Prostate gland (tissue), 2 donors: ENCODE results near the gene DCUN1D5. TPM values are rescaled to one million over a fixed set of nuclear protein-coding genes. Genes with fewer than 3 reads are reported as not detected.

ENCODE experiments used
- DNase-seq: peaks from one replicate; pipeline ENCODE4 v3.0.0-alpha.2; 2019; ENCODE audit warnings: low spot score
- H3K27ac ChIP-seq, 2 donors: fragments of 200-600 bp; sonication (generic); 2 replicates each; pipeline ENCODE4 v1.5.1; 2017 to 2019
- H3K27me3 ChIP-seq: fragments of 200-600 bp; sonication (generic); replicated peaks from 2 replicates; pipeline ENCODE4 v1.5.1; 2019; ENCODE audit not compliant: insufficient read depth
- H3K36me3 ChIP-seq, 2 donors: fragments of 200-600 bp; sonication (generic); 1 replicate in 1 of 2; 2 replicates in 1 of 2; pipeline versions ENCODE4 v1.5.1 to v1.8.1; 2017 to 2019
- H3K4me1 ChIP-seq: fragments of 200-600 bp; sonication (generic); replicated peaks from 2 replicates; pipeline ENCODE4 v1.5.1; 2019
- H3K4me3 ChIP-seq, 2 donors: fragments of 200-600 bp; sonication (generic); 2 replicates each; pipeline ENCODE4 v1.5.1; 2017 to 2019
- H3K9me3 ChIP-seq: fragments of 200-600 bp; sonication (generic); 2 replicates; pipeline ENCODE4 v1.5.1; 2017
- POLR2A ChIP-seq: fragments of 450-650 bp; IDR thresholded peaks from one replicate; pipeline ENCODE4 v1.6.1; 2016; ENCODE audit warnings: antibody characterized with exemption, mild to moderate bottlenecking
- POLR2AphosphoS5 ChIP-seq: sonication (generic); formaldehyde crosslinking; IDR thresholded peaks from one replicate; pipeline ENCODE4 v1.6.1; 2017; ENCODE audit warnings: antibody characterized with exemption
- WGBS: methylation state at CpG from one replicate; pipeline ENCODE4 v1.1.5; 2018; 5-methylcytosine and 5-hydroxymethylcytosine counted together
- intact Hi-C: fragments of 100-400 bp; cut with DNase I; formaldehyde crosslinking; loops from one replicate; pipeline ENCODE4 v1.14.2; 2022
- total RNA-seq, 2 donors: library from RNA; depleted of rRNA; stranded (reverse); fragments of >200 nt; gene quantifications; one replicate each; pipeline ENCODE4 v1.1.0, GENCODE V29; 2016
- TF ChIP-seq, protein P1 (sequence below), 4 experiments: fragments of 200-600 bp in 2 of 4; fragments of 450-650 bp in 2 of 4; sonication (generic) in 2 of 4; IDR thresholded peaks; 1 replicate in 3 of 4; 2 replicates in 1 of 4; pipeline ENCODE4 v1.5.1; 2016 to 2019; ENCODE audit warnings: antibody characterized with exemption in 4 of 4, mild to moderate bottlenecking in 2 of 4, moderate library complexity in 2 of 4

DCUN1D5 gene
- 10 to 100 TPM; 38.9 to 74.8 TPM for total RNA-seq

GRCh38 chr11:103091801-103092524 lies at the start of gene DCUN1D5:
Gene DCUN1D5 (minus strand): TSS chr11:103092160. CDS start chr11:103091872, 288 bp downstream.
- TF ChIP-seq POLR2A (peak; percentile 65), POLR2AphosphoS5 (peak; percentile 93)
- TF ChIP-seq, protein P1, sequence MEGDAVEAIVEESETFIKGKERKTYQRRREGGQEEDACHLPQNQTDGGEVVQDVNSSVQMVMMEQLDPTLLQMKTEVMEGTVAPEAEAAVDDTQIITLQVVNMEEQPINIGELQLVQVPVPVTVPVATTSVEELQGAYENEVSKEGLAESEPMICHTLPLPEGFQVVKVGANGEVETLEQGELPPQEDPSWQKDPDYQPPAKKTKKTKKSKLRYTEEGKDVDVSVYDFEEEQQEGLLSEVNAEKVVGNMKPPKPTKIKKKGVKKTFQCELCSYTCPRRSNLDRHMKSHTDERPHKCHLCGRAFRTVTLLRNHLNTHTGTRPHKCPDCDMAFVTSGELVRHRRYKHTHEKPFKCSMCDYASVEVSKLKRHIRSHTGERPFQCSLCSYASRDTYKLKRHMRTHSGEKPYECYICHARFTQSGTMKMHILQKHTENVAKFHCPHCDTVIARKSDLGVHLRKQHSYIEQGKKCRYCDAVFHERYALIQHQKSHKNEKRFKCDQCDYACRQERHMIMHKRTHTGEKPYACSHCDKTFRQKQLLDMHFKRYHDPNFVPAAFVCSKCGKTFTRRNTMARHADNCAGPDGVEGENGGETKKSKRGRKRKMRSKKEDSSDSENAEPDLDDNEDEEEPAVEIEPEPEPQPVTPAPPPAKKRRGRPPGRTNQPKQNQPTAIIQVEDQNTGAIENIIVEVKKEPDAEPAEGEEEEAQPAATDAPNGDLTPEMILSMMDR (IDR thresholded peaks at IDR 0.05): no peak
- DNase-seq: peak; percentile 96

GRCh38 chr11:103125462-103125861 lies 33.5 kb upstream of the DCUN1D5 start:
- no peaks in the 10 kb centered on the region for H3K36me3 ChIP-seq
- intact Hi-C loops: no loop called here

More at GRCh38 chr11:103091801-103092524, at the start of gene DCUN1D5:
- under 1% methylated on average over 51 of the region's 54 CpGs for WGBS
- Histone ChIP-seq H3K4me3 (peak within 1 kb of the TSS; percentile 85 to 95), H3K27me3 (no peaks in the 10 kb centered on the region), H3K9me3 (no peaks in the 10 kb centered on the region), H3K4me1 (no peaks in the 10 kb centered on the region), H3K27ac (peak within 1 kb of the TSS; percentile 84 to 85), H3K36me3 (no peaks in the 10 kb centered on the region)
- intact Hi-C loops: loop anchor here (2.0 kb wide), 1 partner anchor 17 kb away; the partner anchor contains the start of gene DYNC2H1

GRCh38 chr11:103114836-103115235 lies 22.9 kb upstream of the DCUN1D5 start:
- TF ChIP-seq, protein P1 (IDR thresholded peaks at IDR 0.05): no peak
- TF ChIP-seq POLR2AphosphoS5 (no peak), POLR2A (no peak)
- WGBS: 90% methylated on average over 4 of the region's 4 CpGs
- no peaks in the 10 kb centered on the region for H3K9me3 ChIP-seq
- H3K27me3 ChIP-seq: no peaks in the 10 kb centered on the region
- no peak overlapping the region for H3K4me3 ChIP-seq
- no peak for DNase-seq
- H3K4me1 ChIP-seq: no peaks in the 10 kb centered on the region
- H3K27ac ChIP-seq: no peak overlapping the region
- H3K36me3 ChIP-seq: no peaks in the 10 kb centered on the region
- intact Hi-C loops: no loop called here

More at GRCh38 chr11:103125462-103125861, 33.5 kb upstream of the DCUN1D5 start:
- no peak for TF ChIP-seq POLR2A
- no peak for TF ChIP-seq POLR2AphosphoS5
- TF ChIP-seq, protein P1 (IDR thresholded peaks at IDR 0.05): no peak
- DNase-seq: no peak
- H3K27me3 ChIP-seq: no peaks in the 10 kb centered on the region
- no peaks in the 10 kb centered on the region for H3K9me3 ChIP-seq
- no peak overlapping the region for H3K4me3 ChIP-seq
- no peak overlapping the region for H3K27ac ChIP-seq
- H3K4me1 ChIP-seq: no peaks in the 10 kb centered on the region

GRCh38 chr11:103112364-103112763 lies 20.4 kb upstream of the DCUN1D5 start:
- no peaks in the 10 kb centered on the region for H3K36me3 ChIP-seq
- intact Hi-C loops: no loop called here
- TF ChIP-seq, protein P1 (IDR thresholded peaks at IDR 0.05): no peak
- TF ChIP-seq POLR2AphosphoS5 (no peak), POLR2A (no peak)
- no peak overlapping the region for H3K27ac ChIP-seq
- DNase-seq: no peak
- no peak overlapping the region for H3K4me3 ChIP-seq
- H3K27me3 ChIP-seq: no peaks in the 10 kb centered on the region
- no peaks in the 10 kb centered on the region for H3K4me1 ChIP-seq
- WGBS: 96% methylated on average over 1 of the region's 1 CpG
- H3K9me3 ChIP-seq: no peaks in the 10 kb centered on the region

- no peak for DNase-seq
- TF ChIP-seq POLR2AphosphoS5 (no peak), POLR2A (no peak)
- TF ChIP-seq, protein P1 (IDR thresholded peaks at IDR 0.05): no peak
- no peak overlapping the region for H3K4me3 ChIP-seq
- H3K9me3 ChIP-seq: no peaks in the 10 kb centered on the region
- WGBS: 74% methylated on average over 5 of the region's 5 CpGs
- H3K36me3 ChIP-seq: no peaks in the 10 kb centered on the region
- no peak overlapping the region for H3K27ac ChIP-seq
- intact Hi-C loops: no loop called here
- H3K4me1 ChIP-seq: no peaks in the 10 kb centered on the region
- H3K27me3 ChIP-seq: no peaks in the 10 kb centered on the region
Measured at GRCh38 chr11:103111400-103111799, 19.4 kb upstream of the DCUN1D5 start.
